ENCODE results near the gene OCA2. TPM values are rescaled to one million over a fixed set of nuclear protein-coding genes. Genes with fewer than 3 reads are reported as not detected.

OCA2 gene
- total and polyA plus RNA-seq, 2 of the 4 experiments (the other 2 are of a cell fraction) = under 0.01 to 0.03 TPM

DNA sequence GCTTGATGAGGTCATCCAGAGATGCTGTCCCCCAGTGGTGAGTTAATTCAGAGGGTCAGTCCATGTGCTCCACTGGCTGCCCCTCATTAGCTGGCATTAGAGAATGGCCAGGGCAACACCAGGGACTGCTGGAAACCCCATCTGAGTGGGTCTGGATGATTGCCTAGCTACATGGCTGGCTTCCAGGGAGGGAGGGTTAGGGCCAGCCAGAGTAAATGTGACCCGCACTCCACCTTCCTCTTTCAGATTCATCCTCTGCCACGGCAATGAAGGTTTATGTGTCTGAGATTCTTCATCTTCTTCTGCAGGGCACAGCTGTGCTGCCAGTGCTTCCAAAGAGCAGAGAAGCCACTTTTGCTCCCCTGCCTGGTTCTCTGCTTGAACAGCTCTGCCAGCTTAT lies 391.9 kb downstream of the OCA2 start:
- WGBS, 2 experiments (ENCODE audit: extremely low coverage in 2 of 2, insufficient read length in 1 of 2) = no CpG with 5 or more reads among the region's 2 CpGs
- TF ChIP-seq FOS (IDR thresholded peaks at IDR 0.05; ENCODE audit: low read depth, low read length) (no peak), RCOR1 (IDR thresholded peaks at IDR 0.05; ENCODE audit: insufficient replicate concordance, low read length) (no peak), CEBPB (IDR thresholded peaks at IDR 0.05; ENCODE audit: low read depth, low read length) (no peak), RAD21 (IDR thresholded peaks at IDR 0.05; ENCODE audit: low read length) (no peak), RFX5 (IDR thresholded peaks at IDR 0.05; ENCODE audit: low read depth, low read length) (no peak), SMC3 (IDR thresholded peaks at IDR 0.05; ENCODE audit: low read depth, low read length) (no peak), NFE2L2 (IDR thresholded peaks at IDR 0.05; ENCODE audit: low read depth, low read length) (no peak), MAZ (IDR thresholded peaks at IDR 0.05; ENCODE audit: borderline replicate concordance, low read depth, low read length) (no peak), BHLHE40 (IDR thresholded peaks at IDR 0.05; ENCODE audit: low read depth, low read length) (no peak), MAFK (IDR thresholded peaks at IDR 0.05; ENCODE audit: low read depth, low read length) (no peak), MXI1 (IDR thresholded peaks at IDR 0.05; ENCODE audit: borderline replicate concordance, low read depth, low read length) (no peak)
- TF ChIP-seq, protein P1, sequence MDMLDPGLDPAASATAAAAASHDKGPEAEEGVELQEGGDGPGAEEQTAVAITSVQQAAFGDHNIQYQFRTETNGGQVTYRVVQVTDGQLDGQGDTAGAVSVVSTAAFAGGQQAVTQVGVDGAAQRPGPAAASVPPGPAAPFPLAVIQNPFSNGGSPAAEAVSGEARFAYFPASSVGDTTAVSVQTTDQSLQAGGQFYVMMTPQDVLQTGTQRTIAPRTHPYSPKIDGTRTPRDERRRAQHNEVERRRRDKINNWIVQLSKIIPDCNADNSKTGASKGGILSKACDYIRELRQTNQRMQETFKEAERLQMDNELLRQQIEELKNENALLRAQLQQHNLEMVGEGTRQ (IDR thresholded peaks at IDR 0.05; ENCODE audit: low read depth, low read length) = no peak
- TF ChIP-seq, protein P2, sequence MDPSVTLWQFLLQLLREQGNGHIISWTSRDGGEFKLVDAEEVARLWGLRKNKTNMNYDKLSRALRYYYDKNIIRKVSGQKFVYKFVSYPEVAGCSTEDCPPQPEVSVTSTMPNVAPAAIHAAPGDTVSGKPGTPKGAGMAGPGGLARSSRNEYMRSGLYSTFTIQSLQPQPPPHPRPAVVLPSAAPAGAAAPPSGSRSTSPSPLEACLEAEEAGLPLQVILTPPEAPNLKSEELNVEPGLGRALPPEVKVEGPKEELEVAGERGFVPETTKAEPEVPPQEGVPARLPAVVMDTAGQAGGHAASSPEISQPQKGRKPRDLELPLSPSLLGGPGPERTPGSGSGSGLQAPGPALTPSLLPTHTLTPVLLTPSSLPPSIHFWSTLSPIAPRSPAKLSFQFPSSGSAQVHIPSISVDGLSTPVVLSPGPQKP (IDR thresholded peaks at IDR 0.05; ENCODE audit: borderline replicate concordance, low read depth, low read length) = no peak
- Histone ChIP-seq H3K27me3 (ENCODE audit: control insufficient read depth, insufficient read depth, low read length) (no peaks in the 10 kb centered on the region), H3K4me3 (ENCODE audit: insufficient read depth, low read depth, low read length) (no peak overlapping the region), H3K9ac (ENCODE audit: low read depth, low read length) (no peak overlapping the region), H4K91ac (ENCODE audit: insufficient read depth, low read depth, low read length) (no peak overlapping the region), H3K79me1 (ENCODE audit: low read depth in 1 of 2, low read length in 2 of 2) (no peaks in the 10 kb centered on the region), H3K23ac (ENCODE audit: low read depth, low read length) (no peak overlapping the region), H2BK5ac (ENCODE audit: low read depth, low read length, poor library complexity, severe bottlenecking) (no peak overlapping the region), H3K4ac (ENCODE audit: low read depth, low read length) (no peak overlapping the region), H3K4me2 (ENCODE audit: low read depth, low read length) (no peak overlapping the region), H2AFZ (replicated peaks; ENCODE audit: low read length, poor library complexity) (no peak overlapping the region), H4K8ac (ENCODE audit: low read depth in 2 of 2, low read length in 2 of 2) (no peak overlapping the region), H3K27ac (ENCODE audit: insufficient read depth, low read length) (no peak overlapping the region), H3K9me3 (ENCODE audit: control insufficient read depth, insufficient read depth, low read length) (peaks cover 23% of the 10 kb centered on the region), H3K36me3 (ENCODE audit: control insufficient read depth, insufficient read depth, low read length) (no peaks in the 10 kb centered on the region), H3K9me1 (ENCODE audit: insufficient read depth, low read length) (no peaks in the 10 kb centered on the region), H3K14ac (replicated peaks; ENCODE audit: low read depth, low read length) (no peak overlapping the region), H4K5ac (ENCODE audit: low read depth, low read length) (no peak overlapping the region), H2BK20ac (ENCODE audit: low read depth, low read length) (no peak overlapping the region), H3K56ac (ENCODE audit: extremely low read depth, insufficient read depth, low read length) (no peak overlapping the region), H2AK9ac (replicated peaks; ENCODE audit: low read depth, low read length, poor library complexity) (no peak overlapping the region), H2BK120ac (ENCODE audit: low read depth, low read length) (no peak overlapping the region), H4K20me1 (ENCODE audit: insufficient read depth, low read length) (no peaks in the 10 kb centered on the region), H3K18ac (ENCODE audit: low read depth, low read length) (no peak overlapping the region), H2AK5ac (ENCODE audit: low read depth, low read length) (no peak overlapping the region), H2BK15ac (ENCODE audit: low read depth, low read length) (no peak overlapping the region), H3K4me1 (ENCODE audit: control insufficient read depth, insufficient read depth, low read length) (no peaks in the 10 kb centered on the region)
- CTCF ChIA-PET = no interaction called here
- dilution Hi-C loops (cut with HindIII; ENCODE audit: low sequenced_read_pairs, unreplicated experiment) = no loop called here
- no TSS peak for BruUV-seq (replicated peaks)
- intact Hi-C loops (cut with micrococcal nuclease) = no loop called here
- in situ Hi-C loops (cut with MboI; ENCODE audit: low sequenced_read_pairs) = no loop called here
- DNase-seq (no peak), ATAC-seq (ENCODE audit: low read depth) (no peak)
- POLR2A ChIA-PET (ENCODE audit: unreplicated experiment) = no interaction called here

Data from IMR-90 (cell line).